NT2/D1 (cell line): ENCODE measurements around the gene TECPR2.

Experiments used
- DNase-seq: peaks from one replicate; pipeline ENCODE4 v3.0.0-alpha.2; 2011; ENCODE audit warnings: low read depth, low spot score
- H3K27me3 ChIP-seq: 2 replicates; pipeline ENCODE4 v1.6.0; 2011; ENCODE audit warnings: mild to moderate bottlenecking; ENCODE audit not compliant: insufficient read length, insufficient read depth
- H3K36me3 ChIP-seq: 2 replicates; pipeline ENCODE4 v1.6.1; 2011; ENCODE audit warnings: mild to moderate bottlenecking, low read length, mixed read lengths; ENCODE audit not compliant: insufficient read depth, insufficient read length
- H3K4me1 ChIP-seq: 2 replicates; pipeline ENCODE4 v1.5.1; 2011; ENCODE audit not compliant: insufficient read depth, insufficient read length
- H3K4me3 ChIP-seq: 2 replicates; pipeline ENCODE4 v1.5.1; 2011; ENCODE audit warnings: low read depth; ENCODE audit not compliant: insufficient read length
- H3K9ac ChIP-seq: 2 replicates; pipeline ENCODE4 v1.6.0; 2011; ENCODE audit warnings: low read depth; ENCODE audit not compliant: insufficient read length
- H3K9me3 ChIP-seq: 2 replicates; pipeline ENCODE4 v1.5.1; 2011; ENCODE audit warnings: mild to moderate bottlenecking, low read length; ENCODE audit not compliant: insufficient read depth
- SUZ12 ChIP-seq: IDR thresholded peaks from 2 replicates; pipeline ENCODE4 v1.6.1; 2011; ENCODE audit not compliant: insufficient read length, insufficient read depth; ENCODE audit errors: extremely low read depth
- YY1 ChIP-seq: IDR thresholded peaks from 2 replicates; pipeline ENCODE4 v1.6.1; 2011; ENCODE audit not compliant: insufficient read length, insufficient read depth
- ZNF274 ChIP-seq: IDR thresholded peaks from 2 replicates; pipeline ENCODE4 v1.6.1; 2011; ENCODE audit warnings: mild to moderate bottlenecking, low read depth, low read length

Gene TECPR2

DNA sequence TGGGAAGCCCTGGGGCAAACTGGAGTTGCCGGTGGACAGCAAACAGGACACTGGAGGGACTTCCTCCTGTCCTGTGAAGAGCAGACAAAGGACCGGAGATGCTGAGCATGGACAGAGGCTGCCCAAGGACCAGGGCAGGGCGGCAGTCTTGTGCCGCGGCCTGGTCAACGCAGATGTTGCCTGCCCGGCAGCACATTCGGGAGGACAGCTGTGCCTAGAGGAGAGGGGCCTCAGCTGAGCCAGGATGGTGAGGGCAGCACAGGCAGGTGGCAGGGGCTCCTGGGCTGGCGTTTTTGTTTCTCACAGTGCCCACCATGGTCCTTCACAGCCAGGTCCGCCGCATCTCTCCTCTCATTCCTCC lies 133.6 kb downstream of the TECPR2 start:
- TF ChIP-seq YY1 = no peak
- TF ChIP-seq ZNF274 = no peak
- TF ChIP-seq SUZ12 = no peak
- Histone ChIP-seq H3K36me3 (peaks cover 12% of the 10 kb centered on the region), H3K4me3 (no peak overlapping the region), H3K27me3 (no peaks in the 10 kb centered on the region), H3K4me1 (no peaks in the 10 kb centered on the region), H3K9ac (no peak overlapping the region), H3K9me3 (no peaks in the 10 kb centered on the region)
- no peak for DNase-seq

DNA sequence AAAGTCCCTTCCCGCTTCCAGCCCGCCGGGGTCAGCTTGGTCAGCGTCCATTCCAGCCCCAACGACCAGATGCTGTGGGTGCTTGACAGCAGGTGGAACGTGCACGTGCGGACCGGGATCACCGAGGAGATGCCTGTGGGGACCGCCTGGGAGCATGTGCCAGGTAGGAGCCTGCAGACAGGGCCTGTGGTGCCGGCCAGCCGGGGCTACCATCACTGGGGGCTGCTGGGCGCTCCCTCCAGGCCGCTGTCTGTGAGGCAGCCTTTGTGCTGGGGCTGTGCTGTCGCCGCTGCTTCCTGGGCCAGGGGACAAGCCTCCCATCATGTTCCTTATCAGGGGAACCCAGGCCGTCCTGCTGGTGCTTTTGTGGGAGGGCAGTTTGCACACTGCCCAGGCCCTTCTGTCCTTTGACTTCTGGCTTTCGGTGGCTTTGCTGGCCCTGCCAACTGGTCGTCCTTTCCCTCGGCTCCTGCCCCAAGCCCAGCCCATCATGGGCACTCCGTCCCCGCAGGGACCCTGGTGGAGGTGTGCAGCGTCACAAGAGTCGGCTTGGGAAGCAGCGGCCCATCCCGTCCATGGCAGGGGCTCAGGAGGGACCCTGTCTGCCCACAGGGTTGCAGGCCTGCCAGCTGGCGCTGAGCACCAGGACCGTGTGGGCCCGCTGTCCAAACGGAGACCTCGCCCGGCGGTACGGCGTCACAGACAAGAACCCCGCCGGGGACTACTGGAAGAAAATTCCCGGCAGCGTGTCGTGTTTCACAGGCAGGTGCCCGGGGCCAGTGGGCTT lies 134.4 kb downstream of the TECPR2 start:
- H3K27me3 ChIP-seq = no peaks in the 10 kb centered on the region
- H3K9ac ChIP-seq = no peak overlapping the region
- H3K4me3 ChIP-seq = no peak overlapping the region
- no peak for DNase-seq
- no peaks in the 10 kb centered on the region for H3K4me1 ChIP-seq
- TF ChIP-seq SUZ12 (no peak), ZNF274 (no peak)
- peaks cover 12% of the 10 kb centered on the region for H3K36me3 ChIP-seq
- no peaks in the 10 kb centered on the region for H3K9me3 ChIP-seq

DNA sequence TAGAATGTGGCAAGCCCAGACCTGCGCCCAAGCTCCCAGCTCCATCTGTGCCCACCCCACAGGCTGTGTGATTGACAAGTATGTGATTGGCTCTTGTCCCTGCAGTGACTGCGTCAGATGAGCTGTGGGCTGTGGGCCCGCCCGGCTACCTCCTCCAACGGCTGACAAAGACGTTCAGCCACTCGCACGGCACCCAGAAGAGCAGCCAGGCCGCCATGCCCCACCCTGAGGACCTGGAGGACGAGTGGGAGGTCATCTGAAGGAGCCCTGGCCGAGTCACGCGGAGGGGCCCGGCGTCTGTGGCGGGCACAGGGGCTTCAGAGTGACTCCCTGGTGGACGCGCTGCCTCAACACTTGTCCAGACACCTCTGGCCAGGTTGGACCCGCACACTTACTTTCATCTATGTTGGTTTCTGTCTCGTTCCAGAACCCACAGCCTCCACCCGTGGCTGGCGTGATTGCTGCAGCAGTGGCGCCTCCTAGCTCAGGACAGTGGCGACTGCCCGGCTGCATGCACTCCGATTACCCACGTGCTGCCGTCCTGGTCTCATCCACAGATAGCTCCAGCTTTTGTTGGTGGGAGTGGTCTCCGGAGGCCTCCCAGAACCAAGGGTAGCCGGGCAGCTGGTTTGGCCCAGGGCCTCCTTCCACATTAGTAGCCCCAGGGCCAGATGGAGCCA lies 135.4 kb downstream of the TECPR2 start:
- no peak overlapping the region for H3K4me3 ChIP-seq
- H3K9me3 ChIP-seq = no peaks in the 10 kb centered on the region
- H3K36me3 ChIP-seq = peaks cover 12% of the 10 kb centered on the region
- no peak overlapping the region for H3K9ac ChIP-seq
- no peaks in the 10 kb centered on the region for H3K27me3 ChIP-seq
- no peaks in the 10 kb centered on the region for H3K4me1 ChIP-seq
- no peak for DNase-seq
- no peak for TF ChIP-seq YY1
- no peak for TF ChIP-seq SUZ12
- no peak for TF ChIP-seq ZNF274

DNA sequence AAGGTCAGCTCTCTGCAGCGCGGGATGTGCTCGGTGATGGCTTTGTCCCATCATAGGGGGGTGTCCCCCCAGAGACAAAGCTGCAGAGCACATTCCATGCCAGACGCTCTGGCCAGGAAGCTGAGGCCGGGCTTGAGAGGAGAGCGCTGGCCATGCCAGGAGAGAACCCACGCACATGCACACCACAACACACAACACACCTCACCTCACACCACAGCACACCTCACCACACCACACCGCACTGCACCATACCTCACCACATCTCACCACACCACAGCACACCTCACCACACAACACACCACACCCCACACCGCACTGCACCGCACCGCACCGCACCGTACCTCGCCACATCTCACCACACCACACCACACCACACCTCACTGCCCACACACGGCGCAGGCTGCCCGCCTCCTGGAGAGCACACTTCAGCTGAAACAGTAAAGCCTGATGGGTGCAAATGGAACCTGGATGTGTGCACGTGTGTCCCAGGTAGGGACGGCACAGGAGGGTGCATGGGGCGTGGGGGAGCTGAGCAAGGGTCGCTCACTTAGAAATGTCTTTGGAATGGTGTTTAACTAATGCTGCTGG lies 136.0 kb downstream of the TECPR2 start:
- DNase-seq = no peak
- Histone ChIP-seq H3K4me1 (no peaks in the 10 kb centered on the region), H3K4me3 (no peak overlapping the region), H3K27me3 (no peaks in the 10 kb centered on the region), H3K9ac (no peak overlapping the region), H3K9me3 (no peaks in the 10 kb centered on the region), H3K36me3 (peaks cover 12% of the 10 kb centered on the region)
- TF ChIP-seq YY1 (no peak), SUZ12 (no peak), ZNF274 (no peak)

DNA sequence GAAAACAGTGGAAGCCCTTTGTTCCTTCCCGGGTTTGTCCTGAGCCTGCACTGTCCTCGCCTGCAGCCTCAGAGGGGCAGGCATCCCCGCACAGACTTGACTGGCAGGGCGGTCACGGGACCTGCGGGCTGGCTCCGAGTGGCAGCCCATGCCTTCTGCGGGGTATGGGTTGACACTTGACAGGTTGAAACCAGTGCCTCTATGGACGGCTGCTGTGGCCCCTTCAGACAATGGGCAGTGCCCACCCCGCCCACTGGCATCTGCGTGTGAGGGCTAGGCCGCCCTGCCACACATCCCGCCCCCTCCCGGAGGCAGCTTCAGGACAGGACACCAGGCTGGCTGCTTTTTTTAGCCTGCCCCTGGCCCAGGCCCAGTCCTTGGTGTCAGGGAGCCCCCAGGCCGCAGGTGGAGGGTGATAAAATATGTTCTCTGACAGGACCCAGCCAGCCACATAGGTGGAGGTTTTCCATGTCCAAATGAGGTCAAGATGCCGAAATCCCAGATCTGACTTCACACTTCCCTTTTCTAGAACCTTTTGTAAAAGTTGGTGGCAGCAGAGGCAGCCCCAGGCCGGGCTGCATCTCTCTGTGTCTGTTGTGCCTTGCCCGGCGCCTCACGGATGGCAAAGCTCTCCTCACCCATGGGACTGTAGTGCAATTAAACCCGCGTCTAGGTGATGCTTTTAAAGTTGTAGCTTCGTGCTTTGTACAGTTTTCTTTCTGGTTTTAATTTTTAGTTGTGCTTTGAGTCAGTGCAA lies 136.8 kb downstream of the TECPR2 start:
- H3K27me3 ChIP-seq = no peaks in the 10 kb centered on the region
- no peak overlapping the region for H3K9ac ChIP-seq
- no peaks in the 10 kb centered on the region for H3K9me3 ChIP-seq
- H3K4me3 ChIP-seq = no peak overlapping the region
- TF ChIP-seq ZNF274 (no peak), YY1 (no peak), SUZ12 (no peak)
- peaks cover 12% of the 10 kb centered on the region for H3K36me3 ChIP-seq
- DNase-seq = no peak
- no peaks in the 10 kb centered on the region for H3K4me1 ChIP-seq

DNA sequence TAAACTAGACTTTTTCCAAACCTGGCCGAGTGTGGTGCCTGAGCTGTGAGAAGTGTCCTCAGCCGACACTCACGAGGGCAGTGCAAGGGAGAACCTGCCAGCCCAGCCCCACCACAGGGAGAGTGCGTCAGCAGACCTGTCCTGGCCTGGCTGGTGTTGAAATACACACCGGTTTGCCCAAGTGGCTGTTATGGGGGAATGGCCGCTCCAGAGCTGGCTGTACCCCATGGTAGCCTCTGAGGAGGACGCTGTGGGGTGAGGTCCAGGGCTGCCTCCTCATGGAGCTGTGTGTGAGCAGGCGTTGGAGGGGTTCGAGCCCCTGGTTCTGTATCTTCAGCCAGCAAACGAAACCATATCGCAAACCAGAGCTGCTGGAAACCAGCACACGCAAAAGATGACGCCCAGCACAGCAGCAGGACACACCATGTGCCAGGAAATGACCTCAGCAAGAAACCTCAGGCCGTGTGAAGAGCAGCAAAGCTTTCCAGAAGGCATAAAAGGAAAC lies 137.5 kb downstream of the TECPR2 start:
- TF ChIP-seq YY1 (no peak), ZNF274 (no peak)
- H3K27me3 ChIP-seq = no peaks in the 10 kb centered on the region
- no peak overlapping the region for H3K9ac ChIP-seq
- H3K4me1 ChIP-seq = no peaks in the 10 kb centered on the region
- H3K9me3 ChIP-seq = no peaks in the 10 kb centered on the region
- DNase-seq = no peak
- no peak overlapping the region for H3K4me3 ChIP-seq
- H3K36me3 ChIP-seq = peaks cover 15% of the 10 kb centered on the region

DNA sequence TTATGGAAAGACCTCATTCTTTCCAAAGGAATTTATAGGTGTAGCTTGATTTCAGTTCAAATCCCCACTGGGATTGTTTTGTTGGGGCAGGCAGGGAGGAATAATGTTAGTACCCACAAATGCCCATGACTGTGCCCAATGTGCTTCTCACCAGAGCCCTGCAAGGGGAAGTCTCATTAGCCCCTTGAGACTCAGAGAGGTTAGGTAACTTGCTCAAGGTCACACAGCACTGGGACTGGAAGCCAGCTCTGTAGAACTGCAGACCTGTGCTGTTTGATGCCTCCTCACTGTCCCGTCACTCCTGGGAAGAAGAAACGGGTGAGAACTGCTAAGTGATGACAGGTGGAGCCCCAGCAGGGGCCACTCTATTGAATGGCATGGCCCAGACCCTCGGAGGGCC lies 138.0 kb downstream of the TECPR2 start:
- Histone ChIP-seq H3K36me3 (peaks cover 20% of the 10 kb centered on the region), H3K9ac (no peak overlapping the region), H3K9me3 (no peaks in the 10 kb centered on the region), H3K27me3 (no peaks in the 10 kb centered on the region), H3K4me1 (no peaks in the 10 kb centered on the region), H3K4me3 (no peak overlapping the region)
- DNase-seq = no peak
- no peak for TF ChIP-seq SUZ12
- TF ChIP-seq YY1 = no peak
- TF ChIP-seq ZNF274 = no peak
